Hepatocyte (in vitro differentiated cells): ENCODE results near the gene SLC39A10. TPM values are rescaled to one million over a fixed set of nuclear protein-coding genes. Genes with fewer than 3 reads are reported as not detected.
"Not testable (repeated sequence)": the region's sequence is repeated elsewhere in the genome, so short reads cannot be mapped to it uniquely, and the experiment has no call there.

ENCODE experiments used
- DNase-seq: peaks from one replicate; pipeline ENCODE4 v3.0.0-alpha.2; 2016; ENCODE audit warnings: low spot score
- H2AFZ ChIP-seq: fragments of 200-600 bp; sonication (generic); 2 replicates; pipeline ENCODE4 v1.6.0; 2016; ENCODE audit warnings: antibody characterized with exemption, mild to moderate bottlenecking
- H3K27ac ChIP-seq: fragments of 200-600 bp; sonication (generic); 2 replicates; pipeline ENCODE4 v1.5.1; 2016; ENCODE audit warnings: mild to moderate bottlenecking
- H3K27me3 ChIP-seq: fragments of 200-600 bp; sonication (generic); 2 replicates; pipeline ENCODE4 v1.6.1; 2016
- H3K36me3 ChIP-seq: fragments of 200-600 bp; sonication (generic); replicated peaks from 2 replicates; pipeline ENCODE4 v1.5.1; 2016; ENCODE audit warnings: low read depth; ENCODE audit not compliant: insufficient read depth
- H3K4me1 ChIP-seq: fragments of 200-600 bp; sonication (generic); 2 replicates; pipeline ENCODE4 v1.5.1; 2016; ENCODE audit warnings: mild to moderate bottlenecking, moderate library complexity; ENCODE audit not compliant: insufficient read depth
- H3K4me2 ChIP-seq: fragments of 200-600 bp; sonication (generic); 2 replicates; pipeline ENCODE4 v1.6.0; 2016
- H3K4me3 ChIP-seq: fragments of 200-600 bp; sonication (generic); 2 replicates; pipeline ENCODE4 v1.5.1; 2016; ENCODE audit warnings: mild to moderate bottlenecking
- H3K79me2 ChIP-seq: fragments of 200-600 bp; sonication (generic); 2 replicates; pipeline ENCODE4 v1.6.0; 2017; ENCODE audit warnings: mild to moderate bottlenecking
- H3K9me2 ChIP-seq: fragments of 200-600 bp; sonication (generic); replicated peaks from 2 replicates; pipeline ENCODE4 v1.6.0; 2017; ENCODE audit warnings: mild to moderate bottlenecking; ENCODE audit not compliant: insufficient read depth
- H3K9me3 ChIP-seq: fragments of 200-600 bp; sonication (generic); 2 replicates; pipeline ENCODE4 v1.5.1; 2016; ENCODE audit warnings: low read depth, mild to moderate bottlenecking
- H4K20me1 ChIP-seq: fragments of 200-600 bp; sonication (generic); 2 replicates; pipeline ENCODE4 v1.6.0; 2016; ENCODE audit warnings: mild to moderate bottlenecking; ENCODE audit not compliant: insufficient read depth, poor library complexity, severe bottlenecking
- CTCF ChIP-seq: fragments of 200-600 bp; sonication (generic); IDR thresholded peaks from 2 replicates; pipeline ENCODE4 v1.5.1; 2016; ENCODE audit warnings: antibody characterized with exemption, mild to moderate bottlenecking; ENCODE audit not compliant: poor library complexity
- EZH2 ChIP-seq: fragments of 200-600 bp; sonication (generic); IDR thresholded peaks from 2 replicates; pipeline ENCODE4 v1.6.1; 2016; ENCODE audit warnings: antibody characterized with exemption, mild to moderate bottlenecking, borderline replicate concordance
- EZH2phosphoT487 ChIP-seq: fragments of 200-600 bp; sonication (generic); IDR thresholded peaks from one replicate; pipeline ENCODE4 v1.6.1; 2018; ENCODE audit warnings: antibody characterized with exemption, mild to moderate bottlenecking, low read depth, moderate library complexity; ENCODE audit not compliant: unreplicated experiment, severe bottlenecking
- WGBS: methylation state at CpG from one replicate; pipeline ENCODE4 v1.1.6; 2016; ENCODE audit warnings: low lambda C conversion rate; ENCODE audit errors: missing lambda C conversion rate; 5-methylcytosine and 5-hydroxymethylcytosine counted together
- polyA plus RNA-seq: library from polyadenylated mRNA; unstranded; fragments of >200 nt; fragmentation: Nextera tagmentation; extraction: Ambion mirVana; gene quantifications from 2 replicates; pipeline ENCODE4 v1.2.1, GENCODE V29; 2016
- total RNA-seq: library from RNA; depleted of rRNA; stranded (reverse); fragments of >200 nt; gene quantifications from 2 replicates; pipeline ENCODE4 v1.2.3, GENCODE V29; 2014

Gene SLC39A10
- total and polyA plus RNA-seq, 2 experiments from 2014 or later, result 32.1 to 80.2 TPM

GRCh38 chr2:195639959-195640358 is 17.1 kb upstream of the SLC39A10 start:
- no peaks in the 10 kb centered on the region for H4K20me1 ChIP-seq
- DNase-seq, result no peak
- no peak overlapping the region for H2AFZ ChIP-seq
- no peaks in the 10 kb centered on the region for H3K4me1 ChIP-seq
- H3K79me2 ChIP-seq, result no peaks in the 10 kb centered on the region
- no peak for TF ChIP-seq EZH2phosphoT487
- TF ChIP-seq EZH2, result no peak
- TF ChIP-seq CTCF, result no peak
- H3K27ac ChIP-seq, result no peak overlapping the region
- H3K27me3 ChIP-seq, result no peaks in the 10 kb centered on the region
- no peak overlapping the region for H3K4me3 ChIP-seq
- 36% methylated on average over 1 of the region's 1 CpG for WGBS
- no peaks in the 10 kb centered on the region for H3K9me2 ChIP-seq
- H3K36me3 ChIP-seq, result no peaks in the 10 kb centered on the region
- no peaks in the 10 kb centered on the region for H3K9me3 ChIP-seq
- no peak overlapping the region for H3K4me2 ChIP-seq

DNA sequence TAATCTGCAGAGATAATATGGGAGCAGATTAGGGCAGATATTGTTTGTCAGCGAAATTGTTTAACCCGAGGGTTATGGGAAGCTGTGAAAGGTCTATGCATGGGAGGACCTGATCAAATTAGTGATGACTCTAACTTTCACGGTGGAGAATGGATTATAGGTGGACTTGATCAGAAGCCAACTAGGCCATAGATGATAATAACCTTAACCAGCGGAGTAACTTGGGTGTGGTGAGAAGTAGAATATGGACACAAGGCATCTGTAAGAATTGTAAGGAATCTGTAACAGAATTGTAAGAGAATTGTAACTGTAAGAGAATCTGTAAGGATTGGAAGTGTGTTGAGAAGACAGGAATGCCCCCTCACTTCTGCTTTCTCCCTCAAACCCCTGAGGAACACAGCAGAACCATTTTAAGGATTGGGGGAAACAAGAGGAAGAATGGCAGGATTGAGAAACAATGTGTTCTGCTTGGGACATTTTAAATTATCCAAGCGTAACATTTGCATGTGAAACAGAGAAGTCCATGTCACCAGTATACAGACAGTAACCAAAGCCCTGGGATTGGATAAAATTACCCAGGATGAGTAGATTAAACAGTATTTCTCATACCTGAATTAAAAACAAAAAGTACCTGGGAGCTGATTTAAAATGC is 14.9 kb upstream of the SLC39A10 start:
- H3K27ac ChIP-seq, result no peak overlapping the region
- no peaks in the 10 kb centered on the region for H3K4me1 ChIP-seq
- H3K79me2 ChIP-seq, result no peaks in the 10 kb centered on the region
- no peaks in the 10 kb centered on the region for H3K27me3 ChIP-seq
- no peak overlapping the region for H2AFZ ChIP-seq
- H4K20me1 ChIP-seq, result no peaks in the 10 kb centered on the region
- 93% methylated on average over 5 of the region's 5 CpGs for WGBS
- H3K9me2 ChIP-seq, result no peaks in the 10 kb centered on the region
- no peak overlapping the region for H3K4me2 ChIP-seq
- H3K36me3 ChIP-seq, result no peaks in the 10 kb centered on the region
- H3K9me3 ChIP-seq, result no peaks in the 10 kb centered on the region
- no peak overlapping the region for H3K4me3 ChIP-seq
- TF ChIP-seq EZH2phosphoT487 (no peak), EZH2 (no peak), CTCF (no peak)
- no peak for DNase-seq

DNA sequence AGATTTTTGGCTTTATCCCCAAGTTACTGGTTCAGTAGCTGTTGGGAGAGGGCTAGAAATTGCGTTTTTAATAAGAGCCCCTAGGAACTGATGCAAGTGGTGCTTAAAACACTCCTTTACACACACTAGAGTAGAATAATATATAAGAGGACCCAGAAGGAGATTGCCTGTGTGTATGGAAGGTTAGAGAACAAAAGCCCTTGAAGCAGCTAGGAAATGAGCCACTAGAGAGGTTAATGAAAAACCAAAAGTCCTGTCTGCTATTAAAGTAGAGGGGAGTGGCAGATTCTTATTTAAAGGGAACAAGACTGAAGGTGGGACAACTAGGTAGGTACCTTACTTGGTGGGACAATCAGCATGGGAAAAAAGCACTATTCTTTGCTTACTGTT is 14.4 kb upstream of the SLC39A10 start:
- no peak overlapping the region for H3K4me2 ChIP-seq
- no peak for TF ChIP-seq EZH2
- no peak for TF ChIP-seq CTCF
- no peak for TF ChIP-seq EZH2phosphoT487
- DNase-seq, result no peak
- H3K36me3 ChIP-seq, result no peaks in the 10 kb centered on the region
- H4K20me1 ChIP-seq, result no peaks in the 10 kb centered on the region
- no peaks in the 10 kb centered on the region for H3K27me3 ChIP-seq
- H3K4me3 ChIP-seq, result no peak overlapping the region
- H3K4me1 ChIP-seq, result no peaks in the 10 kb centered on the region
- no peaks in the 10 kb centered on the region for H3K9me2 ChIP-seq
- 74% methylated on average over 1 of the region's 1 CpG for WGBS
- H3K27ac ChIP-seq, result no peak overlapping the region
- H3K79me2 ChIP-seq, result no peaks in the 10 kb centered on the region
- H3K9me3 ChIP-seq, result no peaks in the 10 kb centered on the region
- H2AFZ ChIP-seq, result no peak overlapping the region

- not testable (repeated sequence) for H3K27ac ChIP-seq, H3K9me3 ChIP-seq, H3K79me2 ChIP-seq
Observed at GRCh38 chr2:195644708-195645107, 12.3 kb upstream of the SLC39A10 start.

More at GRCh38 chr2:195644708-195645107, 12.3 kb upstream of the SLC39A10 start:
- not testable (repeated sequence) for H3K36me3 ChIP-seq, H2AFZ ChIP-seq, H3K4me3 ChIP-seq, H3K9me2 ChIP-seq, DNase-seq, H3K27me3 ChIP-seq, H3K4me1 ChIP-seq, H3K4me2 ChIP-seq, H4K20me1 ChIP-seq
- WGBS, result 96% methylated on average over 9 of the region's 9 CpGs
